GM10266 (cell line): ENCODE data around the gene KLF9.
A peak's percentile ranks its signal among the peaks of the same experiment; 100 is the strongest.
"Not testable (repeated sequence)": the region's sequence is repeated elsewhere in the genome, so short reads cannot be mapped to it uniquely, and the experiment has no call there.

Experiments
- DNase-seq: peaks from one replicate; pipeline ENCODE4 v3.0.0; 2012; ENCODE audit errors: extremely low spot score
- CTCF ChIP-seq: IDR thresholded peaks from 2 replicates; pipeline ENCODE4 v1.5.1; 2012; ENCODE audit warnings: mild to moderate bottlenecking, low read depth; ENCODE audit not compliant: control insufficient read depth, insufficient read depth; ENCODE audit errors: missing control alignments

The KLF9 gene

GRCh38 chr9:70403166-70403565 lies 11.3 kb downstream of the KLF9 start:
- no peak for TF ChIP-seq CTCF

GRCh38 chr9:70402213-70402612 lies 12.2 kb downstream of the KLF9 start:
- no peak for TF ChIP-seq CTCF
- DNase-seq, result no peak

More at GRCh38 chr9:70403166-70403565, 11.3 kb downstream of the KLF9 start:
- no peak for DNase-seq

GRCh38 chr9:70401241-70401640 lies 13.2 kb downstream of the KLF9 start:
- DNase-seq, result not testable (repeated sequence)

GRCh38 chr9:70400107-70400892 lies 14.2 kb downstream of the KLF9 start:
- DNase-seq, result no peak
- TF ChIP-seq CTCF, result no peak

GRCh38 chr9:70399141-70399540 lies 15.3 kb downstream of the KLF9 start:
- TF ChIP-seq CTCF, result no peak
- no peak for DNase-seq

GRCh38 chr9:70398145-70398556 lies 16.3 kb downstream of the KLF9 start:
- DNase-seq, result peak; percentile 43
- TF ChIP-seq CTCF, result no peak

GRCh38 chr9:70395652-70396051 lies 18.8 kb downstream of the KLF9 start:
- no peak for DNase-seq
- no peak for TF ChIP-seq CTCF
